Mucosa of gallbladder (tissue), 1 donor: Measurements from ENCODE around the gene WNT10A. TPM values are rescaled to one million over a fixed set of nuclear protein-coding genes. Genes with fewer than 3 reads are reported as not detected.
"Not testable (repeated sequence)": the region's sequence is repeated elsewhere in the genome, so short reads cannot be mapped to it uniquely, and the experiment has no call there.

Experiments used
- DNase-seq: peaks from one replicate; pipeline ENCODE4 v3.0.0-alpha.2; 2020; ENCODE audit warnings: low spot score
- total RNA-seq: library from RNA; stranded (reverse); gene quantifications from one replicate; pipeline ENCODE4 v1.2.1, GENCODE V29; 2021
- donor health status: DM: no; HTN: no; CAD: no.

Gene WNT10A
- total RNA-seq, 1 donor from 2014 or later = 0.12 TPM

- no peak for DNase-seq
Observed at GRCh38 chr2:218893349-218894150, 12.9 kb downstream of the WNT10A start.

- no peak for DNase-seq
Observed at GRCh38 chr2:218894151-218894879, 13.7 kb downstream of the WNT10A start.

- DNase-seq = no peak
Observed at GRCh38 chr2:218894880-218895157, 14.2 kb downstream of the WNT10A start.

- DNase-seq = no peak
Observed at GRCh38 chr2:218895326-218895725, 14.7 kb downstream of the WNT10A start.

GRCh38 chr2:218895759-218896500 is 15.3 kb downstream of the WNT10A start:
- DNase-seq = no peak

GRCh38 chr2:218896501-218897393 is 16.1 kb downstream of the WNT10A start:
- DNase-seq = no peak

- no peak for DNase-seq
Observed at GRCh38 chr2:218897394-218898108, 16.9 kb downstream of the WNT10A start.

- peak; percentile 56 for DNase-seq
Observed at GRCh38 chr2:218898109-218898878, 17.6 kb downstream of the WNT10A start.

- DNase-seq = no peak
Observed at GRCh38 chr2:218899147-218899546, 18.5 kb downstream of the WNT10A start.

GRCh38 chr2:218902427-218902826 is 21.8 kb downstream of the WNT10A start:
- no peak for DNase-seq

- DNase-seq = no peak
Observed at GRCh38 chr2:218904176-218904575, 23.5 kb downstream of the WNT10A start.

- DNase-seq = peak; percentile 93
Observed at GRCh38 chr2:218908721-218909619, 28.3 kb downstream of the WNT10A start.

- no peak for DNase-seq
Observed at GRCh38 chr2:218910741-218911140, 30.1 kb downstream of the WNT10A start.

- DNase-seq = no peak
Observed at GRCh38 chr2:218920504-218920903, 39.9 kb downstream of the WNT10A start.

GRCh38 chr2:218924757-218925156 is 44.1 kb downstream of the WNT10A start:
- no peak for DNase-seq

- DNase-seq = no peak
Observed at GRCh38 chr2:218925434-218925833, 44.8 kb downstream of the WNT10A start.

GRCh38 chr2:218927422-218927821 is 46.8 kb downstream of the WNT10A start:
- no peak for DNase-seq

GRCh38 chr2:218927876-218928275 is 47.2 kb downstream of the WNT10A start:
- no peak for DNase-seq

- not testable (repeated sequence) for DNase-seq
Observed at GRCh38 chr2:218930488-218930887, 49.8 kb downstream of the WNT10A start.
